ENCODE data around the gene ASAP2.

ASAP2 gene

GRCh38 chr2:9300214-9300613 lies 93.6 kb downstream of the ASAP2 start:
- no peak overlapping the region for H3K9ac ChIP-seq (ENCODE audit: low read depth in 1 of 2, low read length in 2 of 2)
- H3K27me3 ChIP-seq (ENCODE audit: control insufficient read depth in 2 of 2, insufficient read depth in 2 of 2, low read length in 2 of 2): no peaks in the 10 kb centered on the region
- H3K9me3 ChIP-seq (ENCODE audit: control insufficient read depth in 2 of 2, low read length in 2 of 2): no peaks in the 10 kb centered on the region
- H3K27ac ChIP-seq (ENCODE audit: low read depth in 2 of 2, low read length in 2 of 2): no peak overlapping the region
- no peak overlapping the region for H3K4me3 ChIP-seq (ENCODE audit: low read length in 2 of 2)
- peaks cover 5 to 7% of the 10 kb centered on the region in 2 donors for H3K36me3 ChIP-seq (ENCODE audit: control insufficient read depth in 2 of 2, insufficient read depth in 2 of 2, low read length in 2 of 2)
- no peaks in the 10 kb centered on the region for H3K4me1 ChIP-seq (ENCODE audit: control insufficient read depth in 2 of 2, insufficient read depth in 2 of 2, low read length in 2 of 2)

- H3K9ac ChIP-seq (ENCODE audit: low read depth in 1 of 2, low read length in 2 of 2): no peak overlapping the region
- peaks cover 5 to 7% of the 10 kb centered on the region in 2 donors for H3K36me3 ChIP-seq (ENCODE audit: control insufficient read depth in 2 of 2, insufficient read depth in 2 of 2, low read length in 2 of 2)
- H3K4me3 ChIP-seq (ENCODE audit: low read length in 2 of 2): no peak overlapping the region
- H3K4me1 ChIP-seq (ENCODE audit: control insufficient read depth in 2 of 2, insufficient read depth in 2 of 2, low read length in 2 of 2): no peaks in the 10 kb centered on the region
- H3K27me3 ChIP-seq (ENCODE audit: control insufficient read depth in 2 of 2, insufficient read depth in 2 of 2, low read length in 2 of 2): no peaks in the 10 kb centered on the region
- H3K9me3 ChIP-seq (ENCODE audit: control insufficient read depth in 2 of 2, low read length in 2 of 2): no peaks in the 10 kb centered on the region
- no peak overlapping the region for H3K27ac ChIP-seq (ENCODE audit: low read depth in 2 of 2, low read length in 2 of 2)
These were observed 94.3 kb downstream of the ASAP2 start for GRCh38 chr2:9300829-9301453.

GRCh38 chr2:9302755-9303154 lies 96.1 kb downstream of the ASAP2 start:
- Histone ChIP-seq H3K27me3 (ENCODE audit: control insufficient read depth in 2 of 2, insufficient read depth in 2 of 2, low read length in 2 of 2) (no peaks in the 10 kb centered on the region), H3K4me1 (ENCODE audit: control insufficient read depth in 2 of 2, insufficient read depth in 2 of 2, low read length in 2 of 2) (no peaks in the 10 kb centered on the region), H3K9me3 (ENCODE audit: control insufficient read depth in 2 of 2, low read length in 2 of 2) (no peaks in the 10 kb centered on the region), H3K4me3 (ENCODE audit: low read length in 2 of 2) (no peak overlapping the region), H3K27ac (ENCODE audit: low read depth in 2 of 2, low read length in 2 of 2) (no peak overlapping the region), H3K9ac (ENCODE audit: low read depth in 1 of 2, low read length in 2 of 2) (no peak overlapping the region), H3K36me3 (ENCODE audit: control insufficient read depth in 2 of 2, insufficient read depth in 2 of 2, low read length in 2 of 2) (peaks cover 6 to 8% of the 10 kb centered on the region in 2 donors)

GRCh38 chr2:9303528-9304225 lies 97.1 kb downstream of the ASAP2 start:
- H3K4me3 ChIP-seq (ENCODE audit: low read length in 2 of 2): no peak overlapping the region
- H3K4me1 ChIP-seq (ENCODE audit: control insufficient read depth in 2 of 2, insufficient read depth in 2 of 2, low read length in 2 of 2): no peaks in the 10 kb centered on the region
- peaks cover 0 to 4% of the 10 kb centered on the region in 2 donors for H3K36me3 ChIP-seq (ENCODE audit: control insufficient read depth in 2 of 2, insufficient read depth in 2 of 2, low read length in 2 of 2)
- H3K27me3 ChIP-seq (ENCODE audit: control insufficient read depth in 2 of 2, insufficient read depth in 2 of 2, low read length in 2 of 2): no peaks in the 10 kb centered on the region
- no peaks in the 10 kb centered on the region for H3K9me3 ChIP-seq (ENCODE audit: control insufficient read depth in 2 of 2, low read length in 2 of 2)
- H3K27ac ChIP-seq (ENCODE audit: low read depth in 2 of 2, low read length in 2 of 2): no peak overlapping the region
- H3K9ac ChIP-seq (ENCODE audit: low read depth in 1 of 2, low read length in 2 of 2): no peak overlapping the region

- H3K36me3 ChIP-seq (ENCODE audit: control insufficient read depth in 2 of 2, insufficient read depth in 2 of 2, low read length in 2 of 2): peaks cover 0 to 2% of the 10 kb centered on the region in 2 donors
- no peak overlapping the region for H3K27ac ChIP-seq (ENCODE audit: low read depth in 2 of 2, low read length in 2 of 2)
- no peak overlapping the region for H3K4me3 ChIP-seq (ENCODE audit: low read length in 2 of 2)
- H3K27me3 ChIP-seq (ENCODE audit: control insufficient read depth in 2 of 2, insufficient read depth in 2 of 2, low read length in 2 of 2): no peaks in the 10 kb centered on the region
- peaks cover 6 to 13% of the 10 kb centered on the region in 2 donors for H3K4me1 ChIP-seq (ENCODE audit: control insufficient read depth in 2 of 2, insufficient read depth in 2 of 2, low read length in 2 of 2)
- no peaks in the 10 kb centered on the region for H3K9me3 ChIP-seq (ENCODE audit: control insufficient read depth in 2 of 2, low read length in 2 of 2)
- no peak overlapping the region for H3K9ac ChIP-seq (ENCODE audit: low read depth in 1 of 2, low read length in 2 of 2)
These were observed 100.3 kb downstream of the ASAP2 start for GRCh38 chr2:9306911-9307310.

- Histone ChIP-seq H3K9me3 (ENCODE audit: control insufficient read depth in 2 of 2, low read length in 2 of 2) (no peaks in the 10 kb centered on the region), H3K4me1 (ENCODE audit: control insufficient read depth in 2 of 2, insufficient read depth in 2 of 2, low read length in 2 of 2) (peaks cover 6 to 13% of the 10 kb centered on the region in 2 donors), H3K27ac (ENCODE audit: low read depth in 2 of 2, low read length in 2 of 2) (no peak overlapping the region)
These were observed 100.9 kb downstream of the ASAP2 start for GRCh38 chr2:9307535-9307934.

GRCh38 chr2:9308186-9308955 lies 101.8 kb downstream of the ASAP2 start:
- no peak overlapping the region for H3K4me3 ChIP-seq (ENCODE audit: low read length in 2 of 2)
- H3K4me1 ChIP-seq (ENCODE audit: control insufficient read depth in 2 of 2, insufficient read depth in 2 of 2, low read length in 2 of 2): peaks cover 6 to 13% of the 10 kb centered on the region in 2 donors
- peaks cover 0 to 2% of the 10 kb centered on the region in 2 donors for H3K36me3 ChIP-seq (ENCODE audit: control insufficient read depth in 2 of 2, insufficient read depth in 2 of 2, low read length in 2 of 2)
- H3K9me3 ChIP-seq (ENCODE audit: control insufficient read depth in 2 of 2, low read length in 2 of 2): no peaks in the 10 kb centered on the region
- H3K27ac ChIP-seq (ENCODE audit: low read depth in 2 of 2, low read length in 2 of 2): no peak overlapping the region
- no peak overlapping the region for H3K9ac ChIP-seq (ENCODE audit: low read depth in 1 of 2, low read length in 2 of 2)
- no peaks in the 10 kb centered on the region for H3K27me3 ChIP-seq (ENCODE audit: control insufficient read depth in 2 of 2, insufficient read depth in 2 of 2, low read length in 2 of 2)

More at GRCh38 chr2:9307535-9307934, 100.9 kb downstream of the ASAP2 start:
- H3K36me3 ChIP-seq (ENCODE audit: control insufficient read depth in 2 of 2, insufficient read depth in 2 of 2, low read length in 2 of 2): peaks cover 0 to 2% of the 10 kb centered on the region in 2 donors
- no peaks in the 10 kb centered on the region for H3K27me3 ChIP-seq (ENCODE audit: control insufficient read depth in 2 of 2, insufficient read depth in 2 of 2, low read length in 2 of 2)
- no peak overlapping the region for H3K9ac ChIP-seq (ENCODE audit: low read depth in 1 of 2, low read length in 2 of 2)
- no peak overlapping the region for H3K4me3 ChIP-seq (ENCODE audit: low read length in 2 of 2)

GRCh38 chr2:9309147-9309546 lies 102.5 kb downstream of the ASAP2 start:
- no peaks in the 10 kb centered on the region for H3K9me3 ChIP-seq (ENCODE audit: control insufficient read depth in 2 of 2, low read length in 2 of 2)
- H3K4me1 ChIP-seq (ENCODE audit: control insufficient read depth in 2 of 2, insufficient read depth in 2 of 2, low read length in 2 of 2): peaks cover 6 to 13% of the 10 kb centered on the region in 2 donors
- peaks cover 0 to 2% of the 10 kb centered on the region in 2 donors for H3K36me3 ChIP-seq (ENCODE audit: control insufficient read depth in 2 of 2, insufficient read depth in 2 of 2, low read length in 2 of 2)
- H3K9ac ChIP-seq (ENCODE audit: low read depth in 1 of 2, low read length in 2 of 2): no peak overlapping the region
- H3K27ac ChIP-seq (ENCODE audit: low read depth in 2 of 2, low read length in 2 of 2): no peak overlapping the region
- no peaks in the 10 kb centered on the region for H3K27me3 ChIP-seq (ENCODE audit: control insufficient read depth in 2 of 2, insufficient read depth in 2 of 2, low read length in 2 of 2)
- no peak overlapping the region for H3K4me3 ChIP-seq (ENCODE audit: low read length in 2 of 2)

- H3K36me3 ChIP-seq (ENCODE audit: control insufficient read depth in 2 of 2, insufficient read depth in 2 of 2, low read length in 2 of 2): peaks cover 0 to 2% of the 10 kb centered on the region in 2 donors
- no peak overlapping the region for H3K4me3 ChIP-seq (ENCODE audit: low read length in 2 of 2)
- H3K9ac ChIP-seq (ENCODE audit: low read depth in 1 of 2, low read length in 2 of 2): no peak overlapping the region
- H3K4me1 ChIP-seq (ENCODE audit: control insufficient read depth in 2 of 2, insufficient read depth in 2 of 2, low read length in 2 of 2): peaks cover 6 to 13% of the 10 kb centered on the region in 2 donors
- H3K27ac ChIP-seq (ENCODE audit: low read depth in 2 of 2, low read length in 2 of 2): peak overlapping the region in 1 of 2 donors; percentile 32
- no peaks in the 10 kb centered on the region for H3K9me3 ChIP-seq (ENCODE audit: control insufficient read depth in 2 of 2, low read length in 2 of 2)
- H3K27me3 ChIP-seq (ENCODE audit: control insufficient read depth in 2 of 2, insufficient read depth in 2 of 2, low read length in 2 of 2): no peaks in the 10 kb centered on the region
These were observed 103.8 kb downstream of the ASAP2 start for GRCh38 chr2:9310377-9310776.

- no peak overlapping the region for H3K4me3 ChIP-seq (ENCODE audit: low read length in 2 of 2)
- no peaks in the 10 kb centered on the region for H3K27me3 ChIP-seq (ENCODE audit: control insufficient read depth in 2 of 2, insufficient read depth in 2 of 2, low read length in 2 of 2)
- peak overlapping the region; percentile 32 to 45 for H3K27ac ChIP-seq (ENCODE audit: low read depth in 2 of 2, low read length in 2 of 2)
- H3K9ac ChIP-seq (ENCODE audit: low read depth in 1 of 2, low read length in 2 of 2): peak overlapping the region in 1 of 2 donors; percentile 27
- H3K36me3 ChIP-seq (ENCODE audit: control insufficient read depth in 2 of 2, insufficient read depth in 2 of 2, low read length in 2 of 2): peaks cover 0 to 2% of the 10 kb centered on the region in 2 donors
- H3K4me1 ChIP-seq (ENCODE audit: control insufficient read depth in 2 of 2, insufficient read depth in 2 of 2, low read length in 2 of 2): peaks cover 6 to 13% of the 10 kb centered on the region in 2 donors
- H3K9me3 ChIP-seq (ENCODE audit: control insufficient read depth in 2 of 2, low read length in 2 of 2): no peaks in the 10 kb centered on the region
These were observed 104.2 kb downstream of the ASAP2 start for GRCh38 chr2:9310798-9311197.

Measured in mucosa of rectum (tissue), 2 donors.